MG63 (cell line): ENCODE measurements around the gene ADRM1. TPM values are rescaled to one million over a fixed set of nuclear protein-coding genes. Genes with fewer than 3 reads are reported as not detected.

Experiments
- DNase-seq: peaks from one replicate; pipeline ENCODE4 v3.0.0-alpha.2; 2020
- H3K27me3 ChIP-seq: fragments of 250-450 bp; sonication (Bioruptor Pico); 2 replicates; pipeline ENCODE4 v1.5.1; 2020; ENCODE audit warnings: mild to moderate bottlenecking, moderate library complexity
- H3K36me3 ChIP-seq: fragments of 250-450 bp; sonication (Bioruptor Pico); 2 replicates; pipeline ENCODE4 v1.5.1; 2020; ENCODE audit warnings: mild to moderate bottlenecking, moderate library complexity
- H3K4me3 ChIP-seq: fragments of 250-450 bp; sonication (Bioruptor Pico); 2 replicates; pipeline ENCODE4 v1.5.1; 2020; ENCODE audit warnings: mild to moderate bottlenecking, moderate library complexity
- H3K9me3 ChIP-seq: fragments of 250-450 bp; sonication (Bioruptor Pico); 2 replicates; pipeline ENCODE4 v1.5.1; 2020; ENCODE audit warnings: mild to moderate bottlenecking, moderate library complexity
- total RNA-seq: library from RNA; depleted of rRNA; stranded (reverse); fragments of >200 nt; shearing (Covaris generic); gene quantifications from 2 replicates; pipeline ENCODE4 v1.2.3, GENCODE V29; 2014; ENCODE audit warnings: low replicate concordance

Gene ADRM1
- total RNA-seq, 1 experiment from 2014 or later = 328 TPM

- no peaks in the 10 kb centered on the region for H3K27me3 ChIP-seq
- DNase-seq = no peak
- H3K36me3 ChIP-seq = peaks cover 49% of the 10 kb centered on the region
- H3K4me3 ChIP-seq = no peak overlapping the region
- no peaks in the 10 kb centered on the region for H3K9me3 ChIP-seq
Measured at GRCh38 chr20:62323980-62324906, 21.4 kb downstream of the ADRM1 start.

DNA sequence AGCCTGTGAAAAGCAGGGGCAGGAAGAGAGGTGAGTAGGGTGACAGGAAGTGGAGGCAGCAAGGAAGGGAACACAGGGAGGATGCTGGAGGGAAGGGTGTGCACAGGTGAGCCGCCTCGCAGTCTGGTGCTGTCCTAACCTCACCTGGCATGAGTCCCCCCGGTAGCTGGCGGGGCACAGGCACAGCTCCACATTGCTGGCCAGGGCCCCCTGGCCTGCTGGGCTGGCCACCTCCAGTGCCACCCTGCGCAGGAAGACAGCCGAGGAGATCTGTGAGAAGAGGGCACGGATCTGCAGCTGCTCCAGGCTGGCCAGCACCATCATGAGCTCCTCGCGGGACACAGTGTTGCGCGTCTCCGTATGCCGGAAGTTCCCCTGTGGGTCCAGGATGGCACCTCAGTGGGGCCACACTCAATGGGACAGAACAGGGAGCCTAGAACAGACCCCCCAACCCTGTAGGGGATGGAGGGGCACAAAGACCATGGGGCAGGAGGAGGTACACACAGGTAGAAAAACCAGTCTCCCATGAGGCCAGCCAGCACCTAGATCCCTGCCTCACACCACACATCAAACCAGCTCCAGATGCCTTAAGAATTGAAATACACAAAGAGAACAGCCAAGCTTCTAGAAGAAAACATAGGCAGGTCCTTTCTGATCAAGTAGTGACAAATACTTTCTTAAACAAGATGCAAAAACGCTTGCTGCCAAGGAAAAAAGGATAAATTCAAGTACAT lies 22.5 kb downstream of the ADRM1 start:
- Histone ChIP-seq H3K9me3 (no peaks in the 10 kb centered on the region), H3K4me3 (no peak overlapping the region), H3K27me3 (no peaks in the 10 kb centered on the region), H3K36me3 (peaks cover 59% of the 10 kb centered on the region)
- DNase-seq = no peak

DNA sequence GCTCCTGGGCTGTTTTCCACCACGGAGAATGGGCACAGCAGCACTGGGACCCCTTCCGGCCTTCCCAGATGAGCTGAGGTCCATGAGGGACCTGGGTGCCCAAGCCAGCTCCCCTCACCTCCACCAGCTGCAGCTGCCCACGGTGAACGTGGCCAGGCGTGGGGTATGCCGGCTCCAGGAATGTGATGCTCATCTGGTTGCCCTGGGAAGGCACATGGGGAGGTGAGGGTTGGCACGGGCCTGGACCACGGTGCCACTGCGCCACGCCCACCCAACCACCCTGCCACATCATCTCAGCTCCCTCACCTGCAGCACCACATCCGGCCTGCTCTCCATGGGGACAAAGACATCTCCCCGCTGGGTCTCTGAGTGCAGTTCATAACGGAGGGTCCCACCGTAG lies 23.8 kb downstream of the ADRM1 start:
- no peaks in the 10 kb centered on the region for H3K27me3 ChIP-seq
- peaks cover 61% of the 10 kb centered on the region for H3K36me3 ChIP-seq
- no peak for DNase-seq
- H3K4me3 ChIP-seq = no peak overlapping the region
- H3K9me3 ChIP-seq = no peaks in the 10 kb centered on the region

- no peak for DNase-seq
- Histone ChIP-seq H3K27me3 (no peaks in the 10 kb centered on the region), H3K36me3 (peaks cover 60% of the 10 kb centered on the region), H3K9me3 (no peaks in the 10 kb centered on the region), H3K4me3 (no peak overlapping the region)
Measured at GRCh38 chr20:62326959-62327725, 24.3 kb downstream of the ADRM1 start.

- no peak for DNase-seq
- Histone ChIP-seq H3K27me3 (no peaks in the 10 kb centered on the region), H3K9me3 (no peaks in the 10 kb centered on the region), H3K36me3 (peaks cover 59% of the 10 kb centered on the region), H3K4me3 (no peak overlapping the region)
Measured at GRCh38 chr20:62327726-62328495, 25.1 kb downstream of the ADRM1 start.

GRCh38 chr20:62328684-62329388 lies 26.0 kb downstream of the ADRM1 start:
- no peaks in the 10 kb centered on the region for H3K27me3 ChIP-seq
- H3K4me3 ChIP-seq = no peak overlapping the region
- peaks cover 56% of the 10 kb centered on the region for H3K36me3 ChIP-seq
- no peaks in the 10 kb centered on the region for H3K9me3 ChIP-seq
- DNase-seq = no peak

- Histone ChIP-seq H3K4me3 (no peak overlapping the region), H3K27me3 (no peaks in the 10 kb centered on the region), H3K36me3 (peaks cover 58% of the 10 kb centered on the region), H3K9me3 (no peaks in the 10 kb centered on the region)
- DNase-seq = no peak
Measured at GRCh38 chr20:62329389-62330377, 26.9 kb downstream of the ADRM1 start.

GRCh38 chr20:62330576-62331317 lies 27.9 kb downstream of the ADRM1 start:
- H3K4me3 ChIP-seq = no peak overlapping the region
- DNase-seq = no peak
- H3K27me3 ChIP-seq = no peaks in the 10 kb centered on the region
- peaks cover 55% of the 10 kb centered on the region for H3K36me3 ChIP-seq
- H3K9me3 ChIP-seq = no peaks in the 10 kb centered on the region

DNA sequence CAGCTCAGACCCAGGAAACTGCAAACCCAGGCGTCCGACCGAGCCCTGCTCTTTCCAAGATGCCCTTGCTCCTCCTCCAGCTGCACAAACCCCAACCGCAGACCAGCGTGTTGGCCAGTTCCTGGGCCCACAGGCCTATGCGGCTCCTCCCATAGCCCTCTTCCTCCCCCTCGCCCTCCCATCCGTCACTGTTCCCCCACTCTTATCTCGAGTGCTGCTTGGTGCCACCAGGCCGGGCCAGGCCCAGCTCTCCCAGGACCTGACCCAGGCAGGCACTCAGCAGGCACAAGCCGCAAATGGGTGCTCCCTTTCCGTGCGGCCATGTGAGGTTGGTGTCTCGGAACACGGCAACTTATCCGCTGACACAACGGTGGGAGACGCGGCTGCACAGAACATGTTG lies 28.6 kb downstream of the ADRM1 start:
- no peaks in the 10 kb centered on the region for H3K27me3 ChIP-seq
- no peak for DNase-seq
- H3K9me3 ChIP-seq = no peaks in the 10 kb centered on the region
- no peak overlapping the region for H3K4me3 ChIP-seq
- peaks cover 56% of the 10 kb centered on the region for H3K36me3 ChIP-seq

DNA sequence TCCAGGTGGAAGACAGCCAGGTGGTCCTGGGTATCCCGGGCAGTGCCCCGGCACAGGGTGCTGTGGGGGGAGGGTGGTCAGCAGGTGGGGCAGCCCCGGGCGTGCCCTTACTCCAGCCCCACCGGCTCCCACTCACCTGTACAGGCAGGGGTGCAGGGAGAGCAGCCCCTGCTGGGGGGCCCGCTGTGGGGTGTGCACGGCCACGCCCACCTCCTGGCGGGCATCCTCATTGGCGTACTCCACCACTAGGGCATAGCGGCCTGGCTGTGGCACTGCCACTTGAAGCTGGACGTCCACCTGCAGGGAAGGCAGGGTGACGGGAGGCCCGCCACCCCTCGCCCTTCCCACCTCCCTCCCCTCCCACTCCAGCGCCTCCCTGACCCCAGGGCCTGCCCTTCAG lies 29.6 kb downstream of the ADRM1 start:
- Histone ChIP-seq H3K4me3 (no peak overlapping the region), H3K36me3 (peaks cover 51% of the 10 kb centered on the region), H3K27me3 (no peaks in the 10 kb centered on the region), H3K9me3 (no peaks in the 10 kb centered on the region)
- DNase-seq = no peak

DNA sequence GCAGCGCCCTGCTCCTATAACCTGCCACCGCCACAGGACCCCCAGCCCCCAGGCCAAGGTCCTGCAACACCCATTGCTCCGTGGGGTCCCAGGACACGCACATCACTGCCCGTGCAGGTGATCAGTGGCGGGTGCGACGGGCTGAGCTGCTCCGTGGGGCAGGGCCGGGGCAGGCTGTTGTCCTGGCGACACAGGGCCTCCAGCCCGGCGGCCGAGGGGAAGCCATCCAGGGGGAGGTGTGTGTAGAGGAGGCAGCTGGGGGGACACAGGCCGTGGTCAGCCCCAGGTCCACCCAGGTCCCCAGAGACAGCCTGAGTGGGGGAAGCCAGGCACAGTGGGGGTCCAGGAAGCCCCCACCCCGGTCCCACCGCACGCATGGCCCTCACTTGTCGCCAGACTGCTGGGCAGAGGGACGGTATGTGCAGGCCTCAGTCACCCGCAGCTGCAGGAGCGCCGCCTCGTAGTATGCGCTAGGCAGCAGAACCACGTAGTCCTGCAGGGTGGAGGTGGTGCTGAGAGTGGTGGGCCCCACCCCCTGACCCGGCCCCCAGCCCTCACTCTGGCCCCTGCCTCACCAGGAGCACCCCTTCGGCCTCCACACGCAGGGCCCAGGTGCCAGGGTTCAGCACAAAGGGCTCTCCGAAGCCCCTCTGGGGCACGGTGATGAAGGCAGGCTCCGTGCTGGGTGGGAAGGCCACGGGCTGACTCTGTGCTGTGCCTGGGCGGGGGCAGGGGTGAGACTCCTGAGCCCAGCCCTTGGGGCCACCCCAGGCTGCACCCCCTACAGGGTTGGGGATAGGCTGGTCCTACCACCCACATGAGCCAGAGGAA lies 30.4 kb downstream of the ADRM1 start:
- Histone ChIP-seq H3K4me3 (no peak overlapping the region), H3K9me3 (no peaks in the 10 kb centered on the region), H3K27me3 (no peaks in the 10 kb centered on the region), H3K36me3 (peaks cover 52% of the 10 kb centered on the region)
- no peak for DNase-seq

- no peaks in the 10 kb centered on the region for H3K9me3 ChIP-seq
- no peak for DNase-seq
- no peak overlapping the region for H3K4me3 ChIP-seq
- H3K27me3 ChIP-seq = no peaks in the 10 kb centered on the region
- peaks cover 53% of the 10 kb centered on the region for H3K36me3 ChIP-seq
Measured at GRCh38 chr20:62333820-62334595, 31.2 kb downstream of the ADRM1 start.

DNA sequence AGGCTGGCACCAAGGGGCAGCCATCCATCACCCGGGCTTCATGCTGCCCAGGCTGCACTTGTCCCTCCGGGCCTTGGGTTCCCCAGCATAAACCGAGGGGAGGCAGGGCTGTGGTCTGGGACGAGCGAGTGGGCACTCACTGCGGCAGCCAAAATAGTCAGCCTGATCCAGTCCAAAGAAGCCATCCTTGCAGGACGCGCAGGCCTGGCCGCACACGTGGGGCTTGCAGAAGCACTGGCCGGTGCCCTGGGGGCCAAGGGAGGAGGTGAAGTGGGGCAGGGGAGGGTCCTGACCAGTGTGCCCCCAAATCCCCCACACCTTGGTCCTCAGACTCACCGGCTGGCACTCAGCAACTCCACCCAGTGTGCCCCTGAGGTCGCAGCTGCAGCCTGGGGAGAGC lies 32.1 kb downstream of the ADRM1 start:
- H3K36me3 ChIP-seq = peaks cover 52% of the 10 kb centered on the region
- H3K27me3 ChIP-seq = no peaks in the 10 kb centered on the region
- no peak overlapping the region for H3K4me3 ChIP-seq
- DNase-seq = no peak
- no peaks in the 10 kb centered on the region for H3K9me3 ChIP-seq
